ENCODE data around the gene PRF1.
"Not testable (repeated sequence)": the region's sequence is repeated elsewhere in the genome, so short reads cannot be mapped to it uniquely, and the experiment has no call there.

PRF1 gene

DNA sequence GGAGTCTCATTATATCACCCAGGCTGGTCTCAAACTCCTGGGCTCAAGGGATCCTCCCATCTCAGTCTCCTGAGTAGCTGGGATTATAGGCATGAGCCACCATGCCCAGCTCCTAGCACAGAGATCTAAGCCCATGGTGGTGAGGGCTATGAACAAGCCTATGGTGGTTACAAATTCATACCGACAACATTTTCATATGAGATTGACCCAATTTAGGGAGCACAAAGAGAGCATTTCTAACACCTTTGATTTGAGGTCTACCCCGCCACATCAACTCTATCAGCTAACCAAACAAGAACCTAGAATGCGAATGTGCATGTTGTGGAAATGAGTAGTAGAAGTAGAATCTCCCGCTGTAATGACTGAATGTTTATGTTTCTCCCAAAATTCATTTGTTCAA, 14.2 kb upstream of the PRF1 start:
- DNase-seq = no peak

DNA sequence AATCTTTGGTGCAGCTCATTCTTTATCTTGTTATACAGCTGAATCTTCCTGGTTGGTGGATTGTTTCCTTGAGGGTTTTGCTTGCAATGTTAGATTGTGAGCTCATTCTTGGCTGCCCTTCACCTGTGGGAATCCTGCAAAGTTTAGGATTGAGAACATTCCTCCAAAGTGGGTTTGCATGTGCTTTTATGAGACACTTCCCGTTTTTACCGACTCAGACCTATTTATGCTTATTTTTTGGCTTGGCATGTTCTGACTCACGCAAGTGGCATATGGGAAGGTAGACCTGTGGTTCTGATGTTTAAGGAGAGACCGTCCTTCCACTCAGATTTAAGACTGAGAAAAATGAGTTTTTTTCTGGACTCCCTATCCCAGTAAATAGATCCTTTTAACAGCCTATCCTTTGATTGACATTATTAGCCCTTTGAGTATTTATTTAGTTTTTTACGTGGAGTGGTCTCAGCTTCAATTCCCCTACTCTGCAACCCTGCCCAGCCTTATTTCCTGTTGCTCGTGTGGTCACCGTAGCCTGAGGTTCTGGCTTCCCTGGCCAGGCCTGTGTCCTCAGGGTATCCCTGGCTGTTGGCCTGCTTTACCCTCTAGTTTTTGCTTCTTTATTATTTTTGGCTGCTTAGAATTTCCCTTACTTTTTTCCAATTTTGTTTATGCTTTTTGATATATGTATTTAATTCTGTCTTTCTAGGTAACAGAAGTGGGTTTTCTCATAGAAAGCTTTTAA, 13.4 kb upstream of the PRF1 start:
- DNase-seq = peak; percentile 40 to 47

DNA sequence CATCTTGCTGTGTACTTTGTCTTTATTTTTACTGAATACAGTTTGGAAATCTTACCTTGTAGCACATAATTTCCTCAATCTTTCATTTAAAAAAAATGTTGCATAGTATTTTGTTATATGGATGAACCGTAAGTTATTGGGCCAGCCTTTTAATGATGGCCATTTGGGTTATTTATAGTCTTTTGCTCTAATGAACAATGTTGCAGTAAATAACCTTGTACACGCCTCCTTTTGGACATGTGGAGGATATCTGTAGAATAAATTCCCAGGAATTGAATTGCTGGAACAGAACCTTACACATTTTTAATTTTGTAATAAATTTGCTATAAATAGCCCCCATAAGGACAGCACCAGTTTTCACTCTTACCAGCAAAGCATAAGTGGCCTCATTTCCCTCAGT, 12.7 kb upstream of the PRF1 start:
- DNase-seq = no peak

DNA sequence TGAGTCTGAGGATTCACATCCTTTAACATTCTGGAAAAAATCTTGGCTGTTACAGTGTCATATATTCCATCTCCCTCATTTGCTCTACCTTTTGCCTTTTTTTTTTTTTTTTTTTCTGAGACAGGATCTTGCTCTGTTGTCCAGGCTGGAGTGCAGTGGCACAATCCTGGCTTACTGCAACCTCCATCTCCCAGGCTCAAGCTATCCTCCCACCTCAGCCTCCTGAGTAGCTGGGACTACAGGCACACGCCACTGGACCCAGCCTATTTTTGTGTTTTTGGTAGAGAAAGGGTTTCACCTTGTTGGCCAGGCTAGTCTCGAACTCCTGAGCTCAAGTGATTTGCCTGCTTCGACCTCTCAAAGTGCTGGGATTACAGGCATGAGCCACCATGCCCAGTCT, 11.8 kb upstream of the PRF1 start:
- not testable (repeated sequence) for DNase-seq

- DNase-seq = no peak
Observed at GRCh38 chr10:70613941-70614340, 11.4 kb upstream of the PRF1 start.

DNA sequence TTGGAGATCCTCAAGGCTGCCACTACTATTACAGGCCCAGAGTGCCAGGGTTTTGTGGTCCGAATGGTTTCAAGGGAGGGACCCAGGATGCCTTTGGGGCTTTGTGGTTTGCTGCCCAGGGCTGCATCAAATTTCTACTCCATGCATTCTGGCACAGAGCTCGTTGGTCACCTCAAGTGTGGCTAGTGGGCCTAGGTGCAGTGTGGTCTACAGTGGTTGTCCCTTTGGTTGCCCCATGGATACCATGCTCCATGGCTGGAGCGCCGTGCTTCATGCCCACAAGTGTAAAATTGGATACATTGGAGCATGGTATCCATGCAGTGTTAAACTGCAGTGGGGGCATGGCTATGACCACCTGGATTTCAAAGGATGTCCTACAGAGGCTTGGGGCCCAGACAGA, 5.4 kb upstream of the PRF1 start:
- DNase-seq = no peak

- DNase-seq = peak in 1 of 2 experiments; percentile 8
Observed at GRCh38 chr10:70605161-70605560, 2.6 kb upstream of the PRF1 start.

DNA sequence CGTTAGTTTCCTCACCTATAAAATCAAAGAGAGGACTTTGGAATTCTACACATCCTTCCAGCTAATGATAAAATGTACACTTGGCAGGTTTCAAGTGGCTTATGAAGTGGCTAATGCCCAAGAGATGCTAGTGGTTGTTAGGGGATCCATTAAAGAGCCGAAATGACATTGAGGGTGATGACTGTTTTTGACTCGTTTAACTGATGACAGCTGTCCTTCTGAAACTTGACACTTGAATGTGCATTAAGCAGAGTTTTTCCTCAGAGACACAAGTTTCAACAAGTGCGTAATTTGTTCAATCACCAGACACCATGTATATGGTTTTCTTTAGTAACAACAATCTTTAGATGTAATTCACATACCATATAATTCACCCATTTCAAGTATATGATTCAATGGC, 1.6 kb upstream of the PRF1 start:
- no peak for DNase-seq

DNA sequence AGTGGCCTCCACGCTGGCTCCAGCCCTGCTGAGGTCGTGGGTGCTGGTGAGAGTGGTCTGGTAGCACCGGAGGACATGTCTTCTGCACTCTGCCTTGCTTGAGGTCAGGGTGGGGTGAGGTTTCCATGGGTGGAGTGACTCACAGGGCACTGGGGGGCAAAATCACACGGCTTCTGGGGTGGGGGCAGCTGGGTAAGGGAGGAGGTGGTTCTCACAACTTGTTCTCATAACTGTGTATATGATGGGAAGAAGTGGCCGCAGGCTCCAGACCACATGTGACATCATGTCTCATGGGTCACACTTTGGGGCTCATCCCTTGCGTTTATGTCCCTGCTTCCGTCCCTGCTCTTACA, 884 bp upstream of the PRF1 start:
- no peak for DNase-seq

DNA sequence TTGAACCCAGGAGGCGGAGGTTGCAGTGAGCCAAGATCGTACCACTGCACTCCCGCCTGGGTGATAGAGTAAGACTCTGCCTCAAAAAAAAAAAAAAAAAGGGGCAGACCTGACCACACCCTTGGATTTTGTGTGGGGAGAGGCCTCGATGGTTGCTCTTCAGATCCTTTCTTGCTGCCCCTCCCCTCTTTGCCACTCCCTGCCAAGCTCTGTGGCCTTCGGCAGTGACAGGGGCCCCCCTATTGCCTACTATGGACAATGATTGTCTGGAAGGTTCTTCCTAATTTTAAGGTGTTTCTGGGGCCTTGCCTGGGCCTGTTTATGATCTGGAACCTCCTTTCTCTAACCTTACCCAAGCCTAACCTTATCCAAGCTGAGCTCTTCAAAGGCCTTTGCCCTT, 795 bp downstream of the PRF1 start:
- DNase-seq = no peak

DNA sequence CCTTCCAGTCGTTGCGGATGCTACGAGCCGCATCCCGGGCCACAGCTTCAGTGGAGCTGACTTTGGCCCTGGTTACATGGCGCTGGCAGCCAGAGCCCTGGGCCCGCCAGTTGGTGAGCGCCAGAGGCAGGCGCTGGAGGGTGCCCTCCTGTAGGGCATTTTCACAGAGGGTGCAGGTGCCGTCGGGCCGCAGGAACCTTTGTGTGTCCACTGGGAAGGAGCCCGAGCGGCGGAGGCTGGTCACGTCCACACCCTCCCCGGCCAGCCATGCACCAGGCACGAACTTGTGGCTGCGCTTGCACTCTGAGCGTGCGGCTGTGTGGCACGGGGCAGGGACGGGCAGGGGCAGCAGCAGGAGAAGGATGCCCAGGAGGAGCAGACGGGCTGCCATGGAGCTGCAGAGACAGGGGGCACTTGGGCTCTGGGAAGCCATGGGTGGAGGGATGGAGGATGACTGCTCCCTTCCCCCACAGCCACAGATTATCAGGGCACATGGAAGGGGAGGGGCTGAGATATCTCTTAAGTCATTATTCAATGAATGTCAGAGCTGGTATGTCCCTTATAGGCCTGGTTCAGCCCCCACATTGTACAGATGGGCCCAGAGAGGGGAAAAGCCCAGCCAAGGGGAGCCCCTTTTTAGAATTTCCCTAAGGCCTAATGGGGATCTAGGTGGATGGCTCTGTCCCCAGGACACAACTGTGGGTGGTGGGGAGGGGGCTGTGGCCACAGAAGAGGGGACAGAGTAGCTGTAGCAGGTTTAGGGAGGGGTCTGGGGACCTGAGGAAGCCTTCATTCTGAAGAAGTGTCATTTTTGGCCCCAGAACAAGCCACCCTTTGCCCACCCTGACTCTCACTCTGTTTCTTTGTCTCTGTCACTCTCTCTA, 1.8 kb downstream of the PRF1 start:
- DNase-seq = no peak

DNA sequence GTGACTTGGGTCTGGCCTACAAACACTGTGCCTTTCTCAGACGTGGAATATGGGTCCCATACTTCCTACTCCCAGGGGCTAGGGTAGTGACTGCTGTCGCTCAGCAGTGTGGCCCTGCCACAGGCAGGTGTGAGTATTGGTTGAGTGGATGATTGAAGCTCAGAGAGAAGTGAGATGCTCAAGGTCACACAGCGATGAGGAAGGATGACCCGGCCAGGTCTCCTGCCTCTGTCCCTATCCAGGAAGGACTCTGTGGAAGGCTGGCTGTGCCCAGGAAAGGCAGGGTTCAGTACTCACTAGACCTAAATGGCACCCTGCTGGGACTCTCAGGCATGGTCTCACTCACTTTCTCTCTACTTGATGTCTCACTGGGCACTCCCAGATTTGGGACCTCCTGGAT, 2.8 kb downstream of the PRF1 start:
- no peak for DNase-seq

DNA sequence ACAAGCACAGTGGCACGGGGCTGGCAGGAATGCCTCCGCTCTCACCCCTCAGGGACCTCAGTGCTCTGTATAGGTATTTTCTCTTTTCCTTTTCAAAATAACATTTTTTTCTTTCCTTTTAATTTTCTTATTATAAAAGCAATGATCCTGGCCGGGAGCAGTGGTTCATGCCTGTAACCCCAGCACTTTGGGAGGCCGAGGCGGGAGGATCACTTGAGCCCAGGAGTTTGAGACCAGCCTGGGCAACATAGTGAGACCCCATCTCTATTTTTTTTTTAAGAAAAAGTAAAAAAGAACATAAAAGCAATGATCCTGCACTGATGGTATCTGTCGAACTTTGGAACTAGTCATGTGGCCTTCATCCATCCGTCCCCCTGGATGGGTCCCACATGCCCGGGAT, 3.2 kb downstream of the PRF1 start:
- no peak for DNase-seq

GRCh38 chr10:70598857-70599295, 3.7 kb downstream of the PRF1 start:
- no peak for DNase-seq

DNA sequence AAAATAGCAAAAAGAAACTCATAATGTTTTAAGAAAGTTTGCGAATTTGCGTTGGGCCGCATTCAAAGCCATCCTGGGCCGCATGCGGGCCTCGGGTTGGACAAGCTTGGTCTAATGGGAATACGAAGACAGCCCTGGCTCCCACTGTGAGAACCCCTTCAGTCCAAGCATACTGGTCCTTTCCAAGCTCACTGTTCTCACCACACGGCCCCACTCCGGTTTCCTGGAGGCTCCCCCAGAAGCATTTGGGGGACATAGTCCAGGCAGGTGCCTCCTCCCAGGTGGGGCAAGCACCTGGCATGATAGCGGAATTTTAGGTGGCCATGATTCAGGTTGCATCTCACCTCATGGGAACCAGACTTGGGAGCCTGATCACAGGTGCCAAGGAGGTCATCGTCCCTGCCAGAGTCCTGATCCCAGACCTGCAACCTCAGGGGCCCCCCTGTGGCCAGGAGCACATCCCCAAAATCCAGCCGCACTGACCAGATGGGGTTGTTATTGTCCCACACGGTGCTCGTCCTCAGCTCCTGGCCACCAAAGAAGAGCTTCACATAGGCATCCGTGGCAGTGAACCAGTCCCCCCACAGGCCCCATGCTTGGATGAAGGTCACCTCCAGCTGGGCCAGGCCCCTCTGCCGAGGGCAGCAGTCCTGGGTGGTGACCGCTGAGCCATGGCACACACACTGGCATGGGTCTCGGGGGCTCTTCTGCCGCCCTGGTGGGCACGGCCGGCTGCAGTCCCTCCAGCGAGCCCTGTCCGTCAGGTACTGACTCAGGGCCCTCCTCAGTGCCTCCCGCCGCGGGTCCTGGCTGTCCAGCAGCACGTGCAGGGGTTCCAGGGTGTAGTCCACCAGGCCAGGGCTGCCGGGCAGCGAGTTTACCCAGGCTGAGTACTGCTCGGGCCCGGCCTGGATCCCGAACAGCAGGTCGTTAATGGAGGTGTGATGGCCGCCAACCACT, 4.4 kb downstream of the PRF1 start:
- no peak for DNase-seq

DNA sequence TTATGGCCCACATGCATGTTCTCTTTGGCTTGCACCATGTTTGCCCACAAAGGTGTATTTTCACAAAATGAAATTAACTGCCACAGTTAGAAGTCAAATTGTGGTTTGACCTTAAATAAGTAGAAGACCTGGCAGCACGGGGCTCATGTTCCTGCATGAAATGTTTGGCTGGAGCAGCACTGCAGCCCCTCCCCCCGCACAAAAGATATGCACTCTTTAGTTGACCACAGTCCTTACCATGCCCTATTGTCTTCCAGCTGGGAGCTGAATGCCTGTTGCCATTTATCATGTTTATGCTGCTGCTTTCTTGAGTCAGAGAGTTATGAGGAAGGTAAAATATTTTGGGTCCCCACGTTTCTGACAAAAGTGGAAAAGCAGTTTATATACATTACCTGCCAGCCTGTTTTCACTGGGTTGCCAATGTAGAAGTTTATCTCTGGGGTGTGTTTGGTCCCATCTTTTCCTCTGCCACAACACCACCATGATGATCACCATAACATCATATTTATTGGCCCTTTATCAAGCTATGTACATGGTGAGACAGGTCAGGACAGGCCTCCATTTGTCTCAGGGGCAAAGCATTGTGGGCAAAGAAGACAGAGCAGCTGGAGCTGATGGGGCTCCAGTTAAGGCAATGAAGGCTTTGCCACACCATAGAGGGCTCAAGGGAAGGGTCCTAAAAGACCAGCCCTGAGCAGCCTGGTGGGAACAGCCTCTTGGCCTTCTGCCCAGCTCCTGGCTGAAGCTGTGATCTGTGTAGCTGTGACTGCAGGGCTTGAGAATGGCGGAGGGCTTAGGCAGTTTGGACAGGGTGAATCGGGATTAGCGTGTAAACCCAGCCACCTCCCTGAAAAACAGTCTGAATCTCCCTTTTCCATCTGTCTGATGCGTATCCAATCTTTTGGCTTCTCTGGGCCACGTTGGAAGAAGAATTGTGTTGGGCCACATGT, 5.4 kb downstream of the PRF1 start:
- DNase-seq = no peak

GRCh38 chr10:70596110-70596798, 6.3 kb downstream of the PRF1 start:
- no peak for DNase-seq

DNA sequence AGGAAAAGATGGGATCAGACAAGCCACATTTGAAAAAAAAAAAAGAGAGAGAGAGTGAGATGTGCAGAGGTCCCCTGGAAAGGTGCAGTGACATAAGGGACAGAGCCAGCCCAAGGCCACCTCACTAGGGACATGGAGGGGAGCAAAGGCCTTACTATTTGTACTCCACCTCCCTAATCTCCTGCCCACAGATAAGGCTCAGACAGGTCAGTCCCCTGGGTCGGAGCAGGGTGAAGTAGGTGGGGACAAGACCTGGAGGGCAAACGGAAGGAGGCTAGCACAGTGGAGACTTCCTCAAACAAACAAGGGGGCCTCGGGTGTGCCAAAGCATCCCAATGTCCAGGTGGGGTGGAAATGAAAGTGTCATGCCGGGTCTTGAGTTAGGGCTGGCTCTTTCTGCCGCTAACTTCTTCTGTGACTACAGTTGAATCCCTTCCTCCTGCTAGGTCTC, 7.0 kb downstream of the PRF1 start:
- no peak for DNase-seq

- DNase-seq = no peak
Observed at GRCh38 chr10:70594161-70594560, 8.4 kb downstream of the PRF1 start.

GRCh38 chr10:70593513-70593890, 9.0 kb downstream of the PRF1 start:
- no peak for DNase-seq

Measured in Kasumi-1 (cell line).